ENCODE data around the gene TRIM24. TPM values are rescaled to one million over a fixed set of nuclear protein-coding genes. Genes with fewer than 3 reads are reported as not detected.

Gene TRIM24
- total RNA-seq, 1 experiment from 2014 or later: 113 TPM

DNA sequence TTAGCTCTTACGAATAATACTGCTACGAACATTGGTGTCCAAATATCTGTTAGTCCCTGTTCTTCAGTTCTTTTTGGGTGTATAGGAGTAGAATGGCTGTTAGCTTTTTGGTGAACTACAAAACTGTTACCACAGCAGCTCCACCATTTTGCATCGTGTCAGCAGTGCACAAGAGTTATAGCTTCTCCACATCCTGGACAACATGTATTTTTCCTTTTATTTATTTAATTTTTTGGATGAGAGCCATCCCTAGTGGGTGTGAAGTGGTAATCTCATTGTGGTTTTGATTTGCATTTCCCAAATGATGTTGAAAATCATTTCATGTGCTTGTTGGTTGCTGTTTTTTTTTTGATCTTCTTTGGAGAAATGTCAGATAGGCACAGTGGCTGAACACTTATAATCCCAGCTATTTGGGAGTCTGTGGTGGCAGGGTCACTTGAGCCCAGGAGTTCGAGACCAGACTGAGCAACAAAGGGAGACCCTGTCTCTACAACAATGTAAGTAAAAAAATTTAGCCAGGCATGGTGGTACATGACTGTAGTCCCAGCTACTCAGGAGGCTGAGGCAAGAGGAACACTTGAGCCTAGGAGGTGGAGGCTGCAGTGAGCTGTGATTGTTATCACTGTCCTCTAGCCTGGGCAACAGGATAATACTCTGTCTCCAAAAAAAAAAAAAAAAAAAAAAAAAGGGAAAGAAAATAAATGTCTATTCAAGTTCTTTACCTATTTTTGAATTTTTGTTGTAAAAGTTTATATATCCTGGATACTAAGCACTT lies 31.7 kb downstream of the TRIM24 start:
- Mint-ChIP-seq H3K36me3 (peaks cover 24% of the 10 kb centered on the region), H3K4me1 (peaks cover 84% of the 10 kb centered on the region), H3K27me3 (ENCODE audit: low read depth) (no peaks in the 10 kb centered on the region), H3K9me3 (no peaks in the 10 kb centered on the region), H3K27ac (no peak overlapping the region; the same call in 1 of the 2 replicates), H3K4me3 (no peak overlapping the region)
- POLR2A ChIA-PET: no interaction called here
- CTCF ChIA-PET: no interaction called here
- TF ChIP-seq PRRX2 (CRISPR knock-in tag; IDR thresholded peaks at IDR 0.05) (no peak), ZNF317 (CRISPR knock-in tag; IDR thresholded peaks at IDR 0.05; ENCODE audit: borderline replicate concordance, low read depth) (no peak)
- TF ChIP-seq, protein P1, sequence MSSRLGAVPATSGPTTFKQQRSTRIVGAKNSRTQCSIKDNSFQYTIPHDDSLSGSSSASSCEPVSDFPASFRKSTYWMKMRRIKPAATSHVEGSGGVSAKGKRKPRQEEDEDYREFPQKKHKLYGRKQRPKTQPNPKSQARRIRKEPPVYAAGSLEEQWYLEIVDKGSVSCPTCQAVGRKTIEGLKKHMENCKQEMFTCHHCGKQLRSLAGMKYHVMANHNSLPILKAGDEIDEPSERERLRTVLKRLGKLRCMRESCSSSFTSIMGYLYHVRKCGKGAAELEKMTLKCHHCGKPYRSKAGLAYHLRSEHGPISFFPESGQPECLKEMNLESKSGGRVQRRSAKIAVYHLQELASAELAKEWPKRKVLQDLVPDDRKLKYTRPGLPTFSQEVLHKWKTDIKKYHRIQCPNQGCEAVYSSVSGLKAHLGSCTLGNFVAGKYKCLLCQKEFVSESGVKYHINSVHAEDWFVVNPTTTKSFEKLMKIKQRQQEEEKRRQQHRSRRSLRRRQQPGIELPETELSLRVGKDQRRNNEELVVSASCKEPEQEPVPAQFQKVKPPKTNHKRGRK (CRISPR knock-in tag; IDR thresholded peaks at IDR 0.05; ENCODE audit: borderline replicate concordance): no peak
- TF ChIP-seq, protein P2, sequence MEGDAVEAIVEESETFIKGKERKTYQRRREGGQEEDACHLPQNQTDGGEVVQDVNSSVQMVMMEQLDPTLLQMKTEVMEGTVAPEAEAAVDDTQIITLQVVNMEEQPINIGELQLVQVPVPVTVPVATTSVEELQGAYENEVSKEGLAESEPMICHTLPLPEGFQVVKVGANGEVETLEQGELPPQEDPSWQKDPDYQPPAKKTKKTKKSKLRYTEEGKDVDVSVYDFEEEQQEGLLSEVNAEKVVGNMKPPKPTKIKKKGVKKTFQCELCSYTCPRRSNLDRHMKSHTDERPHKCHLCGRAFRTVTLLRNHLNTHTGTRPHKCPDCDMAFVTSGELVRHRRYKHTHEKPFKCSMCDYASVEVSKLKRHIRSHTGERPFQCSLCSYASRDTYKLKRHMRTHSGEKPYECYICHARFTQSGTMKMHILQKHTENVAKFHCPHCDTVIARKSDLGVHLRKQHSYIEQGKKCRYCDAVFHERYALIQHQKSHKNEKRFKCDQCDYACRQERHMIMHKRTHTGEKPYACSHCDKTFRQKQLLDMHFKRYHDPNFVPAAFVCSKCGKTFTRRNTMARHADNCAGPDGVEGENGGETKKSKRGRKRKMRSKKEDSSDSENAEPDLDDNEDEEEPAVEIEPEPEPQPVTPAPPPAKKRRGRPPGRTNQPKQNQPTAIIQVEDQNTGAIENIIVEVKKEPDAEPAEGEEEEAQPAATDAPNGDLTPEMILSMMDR (IDR thresholded peaks at IDR 0.05): no peak
- DNase-seq (ENCODE audit: low spot score) (no peak), ATAC-seq (no peak)

DNA sequence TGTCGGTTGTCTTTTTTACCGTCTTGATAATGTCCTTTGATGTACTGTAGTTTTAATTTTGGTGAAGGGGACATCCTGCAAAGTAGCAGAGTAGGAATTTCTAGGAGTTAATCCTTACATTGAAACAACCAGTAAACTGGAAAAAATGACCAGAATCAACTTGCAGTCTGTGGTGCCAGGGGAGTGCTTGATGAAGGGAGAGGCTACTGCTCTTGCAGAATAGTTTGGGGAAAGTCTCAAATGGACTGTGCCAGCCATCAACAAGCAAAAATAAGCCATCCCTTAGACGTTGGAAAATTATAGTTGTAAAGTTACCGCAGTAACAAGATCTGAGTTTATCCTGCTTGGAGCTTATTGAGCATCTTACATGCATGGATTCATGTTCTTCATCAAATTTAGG lies 32.4 kb downstream of the TRIM24 start:
- Mint-ChIP-seq H3K9me3 (no peaks in the 10 kb centered on the region), H3K27ac (peak overlapping the region; percentile 81), H3K36me3 (peaks cover 27% of the 10 kb centered on the region), H3K4me1 (peaks cover 81% of the 10 kb centered on the region), H3K4me3 (no peak overlapping the region), H3K27me3 (ENCODE audit: low read depth) (no peaks in the 10 kb centered on the region)
- no peak for ATAC-seq
- TF ChIP-seq EMX1 (CRISPR knock-in tag; IDR thresholded peaks at IDR 0.05) (no peak), ZNF232 (CRISPR knock-in tag; IDR thresholded peaks at IDR 0.05) (no peak), ZNF671 (CRISPR knock-in tag; IDR thresholded peaks at IDR 0.05) (no peak), ATF1 (CRISPR knock-in tag; IDR thresholded peaks at IDR 0.05) (no peak), CREM (CRISPR knock-in tag; IDR thresholded peaks at IDR 0.05) (no peak), NR3C1 (CRISPR knock-in tag; conservative IDR thresholded peaks at IDR 0.05; ENCODE audit: low read depth) (no peak)
- TF ChIP-seq, protein P3, sequence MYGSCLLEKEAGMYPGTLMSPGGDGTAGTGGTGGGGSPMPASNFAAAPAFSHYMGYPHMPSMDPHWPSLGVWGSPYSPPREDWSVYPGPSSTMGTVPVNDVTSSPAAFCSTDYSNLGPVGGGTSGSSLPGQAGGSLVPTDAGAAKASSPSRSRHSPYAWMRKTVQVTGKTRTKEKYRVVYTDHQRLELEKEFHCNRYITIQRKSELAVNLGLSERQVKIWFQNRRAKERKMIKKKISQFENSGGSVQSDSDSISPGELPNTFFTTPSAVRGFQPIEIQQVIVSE (CRISPR knock-in tag; IDR thresholded peaks at IDR 0.05; ENCODE audit: borderline replicate concordance): no peak
- TF ChIP-seq, protein P4, sequence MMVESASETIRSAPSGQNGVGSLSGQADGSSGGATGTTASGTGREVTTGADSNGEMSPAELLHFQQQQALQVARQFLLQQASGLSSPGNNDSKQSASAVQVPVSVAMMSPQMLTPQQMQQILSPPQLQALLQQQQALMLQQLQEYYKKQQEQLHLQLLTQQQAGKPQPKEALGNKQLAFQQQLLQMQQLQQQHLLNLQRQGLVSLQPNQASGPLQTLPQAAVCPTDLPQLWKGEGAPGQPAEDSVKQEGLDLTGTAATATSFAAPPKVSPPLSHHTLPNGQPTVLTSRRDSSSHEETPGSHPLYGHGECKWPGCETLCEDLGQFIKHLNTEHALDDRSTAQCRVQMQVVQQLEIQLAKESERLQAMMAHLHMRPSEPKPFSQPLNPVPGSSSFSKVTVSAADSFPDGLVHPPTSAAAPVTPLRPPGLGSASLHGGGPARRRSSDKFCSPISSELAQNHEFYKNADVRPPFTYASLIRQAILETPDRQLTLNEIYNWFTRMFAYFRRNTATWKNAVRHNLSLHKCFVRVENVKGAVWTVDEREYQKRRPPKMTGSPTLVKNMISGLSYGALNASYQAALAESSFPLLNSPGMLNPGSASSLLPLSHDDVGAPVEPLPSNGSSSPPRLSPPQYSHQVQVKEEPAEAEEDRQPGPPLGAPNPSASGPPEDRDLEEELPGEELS (CRISPR knock-in tag; IDR thresholded peaks at IDR 0.05): no peak
- TF ChIP-seq, protein P5, sequence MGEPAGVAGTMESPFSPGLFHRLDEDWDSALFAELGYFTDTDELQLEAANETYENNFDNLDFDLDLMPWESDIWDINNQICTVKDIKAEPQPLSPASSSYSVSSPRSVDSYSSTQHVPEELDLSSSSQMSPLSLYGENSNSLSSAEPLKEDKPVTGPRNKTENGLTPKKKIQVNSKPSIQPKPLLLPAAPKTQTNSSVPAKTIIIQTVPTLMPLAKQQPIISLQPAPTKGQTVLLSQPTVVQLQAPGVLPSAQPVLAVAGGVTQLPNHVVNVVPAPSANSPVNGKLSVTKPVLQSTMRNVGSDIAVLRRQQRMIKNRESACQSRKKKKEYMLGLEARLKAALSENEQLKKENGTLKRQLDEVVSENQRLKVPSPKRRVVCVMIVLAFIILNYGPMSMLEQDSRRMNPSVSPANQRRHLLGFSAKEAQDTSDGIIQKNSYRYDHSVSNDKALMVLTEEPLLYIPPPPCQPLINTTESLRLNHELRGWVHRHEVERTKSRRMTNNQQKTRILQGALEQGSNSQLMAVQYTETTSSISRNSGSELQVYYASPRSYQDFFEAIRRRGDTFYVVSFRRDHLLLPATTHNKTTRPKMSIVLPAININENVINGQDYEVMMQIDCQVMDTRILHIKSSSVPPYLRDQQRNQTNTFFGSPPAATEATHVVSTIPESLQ (CRISPR knock-in tag; IDR thresholded peaks at IDR 0.05): no peak
- TF ChIP-seq, protein P6, sequence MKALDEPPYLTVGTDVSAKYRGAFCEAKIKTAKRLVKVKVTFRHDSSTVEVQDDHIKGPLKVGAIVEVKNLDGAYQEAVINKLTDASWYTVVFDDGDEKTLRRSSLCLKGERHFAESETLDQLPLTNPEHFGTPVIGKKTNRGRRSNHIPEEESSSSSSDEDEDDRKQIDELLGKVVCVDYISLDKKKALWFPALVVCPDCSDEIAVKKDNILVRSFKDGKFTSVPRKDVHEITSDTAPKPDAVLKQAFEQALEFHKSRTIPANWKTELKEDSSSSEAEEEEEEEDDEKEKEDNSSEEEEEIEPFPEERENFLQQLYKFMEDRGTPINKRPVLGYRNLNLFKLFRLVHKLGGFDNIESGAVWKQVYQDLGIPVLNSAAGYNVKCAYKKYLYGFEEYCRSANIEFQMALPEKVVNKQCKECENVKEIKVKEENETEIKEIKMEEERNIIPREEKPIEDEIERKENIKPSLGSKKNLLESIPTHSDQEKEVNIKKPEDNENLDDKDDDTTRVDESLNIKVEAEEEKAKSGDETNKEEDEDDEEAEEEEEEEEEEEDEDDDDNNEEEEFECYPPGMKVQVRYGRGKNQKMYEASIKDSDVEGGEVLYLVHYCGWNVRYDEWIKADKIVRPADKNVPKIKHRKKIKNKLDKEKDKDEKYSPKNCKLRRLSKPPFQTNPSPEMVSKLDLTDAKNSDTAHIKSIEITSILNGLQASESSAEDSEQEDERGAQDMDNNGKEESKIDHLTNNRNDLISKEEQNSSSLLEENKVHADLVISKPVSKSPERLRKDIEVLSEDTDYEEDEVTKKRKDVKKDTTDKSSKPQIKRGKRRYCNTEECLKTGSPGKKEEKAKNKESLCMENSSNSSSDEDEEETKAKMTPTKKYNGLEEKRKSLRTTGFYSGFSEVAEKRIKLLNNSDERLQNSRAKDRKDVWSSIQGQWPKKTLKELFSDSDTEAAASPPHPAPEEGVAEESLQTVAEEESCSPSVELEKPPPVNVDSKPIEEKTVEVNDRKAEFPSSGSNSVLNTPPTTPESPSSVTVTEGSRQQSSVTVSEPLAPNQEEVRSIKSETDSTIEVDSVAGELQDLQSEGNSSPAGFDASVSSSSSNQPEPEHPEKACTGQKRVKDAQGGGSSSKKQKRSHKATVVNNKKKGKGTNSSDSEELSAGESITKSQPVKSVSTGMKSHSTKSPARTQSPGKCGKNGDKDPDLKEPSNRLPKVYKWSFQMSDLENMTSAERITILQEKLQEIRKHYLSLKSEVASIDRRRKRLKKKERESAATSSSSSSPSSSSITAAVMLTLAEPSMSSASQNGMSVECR (CRISPR knock-in tag; IDR thresholded peaks at IDR 0.05; ENCODE audit: borderline replicate concordance): no peak
- TF ChIP-seq, protein P7, sequence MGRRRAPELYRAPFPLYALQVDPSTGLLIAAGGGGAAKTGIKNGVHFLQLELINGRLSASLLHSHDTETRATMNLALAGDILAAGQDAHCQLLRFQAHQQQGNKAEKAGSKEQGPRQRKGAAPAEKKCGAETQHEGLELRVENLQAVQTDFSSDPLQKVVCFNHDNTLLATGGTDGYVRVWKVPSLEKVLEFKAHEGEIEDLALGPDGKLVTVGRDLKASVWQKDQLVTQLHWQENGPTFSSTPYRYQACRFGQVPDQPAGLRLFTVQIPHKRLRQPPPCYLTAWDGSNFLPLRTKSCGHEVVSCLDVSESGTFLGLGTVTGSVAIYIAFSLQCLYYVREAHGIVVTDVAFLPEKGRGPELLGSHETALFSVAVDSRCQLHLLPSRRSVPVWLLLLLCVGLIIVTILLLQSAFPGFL (CRISPR knock-in tag; IDR thresholded peaks at IDR 0.05; ENCODE audit: borderline replicate concordance): no peak
- TF ChIP-seq, protein P2 (IDR thresholded peaks at IDR 0.05): no peak
- ChIA-PET CTCF (no interaction called here), POLR2A (no interaction called here)
- DNase-seq (ENCODE audit: low spot score): no peak

Measured in WTC11 (cell line).